Stimulated activated CD8-positive, alpha-beta memory T cell treated with anti-CD3 and anti-CD28 coated beads, Interleukin-15, amount 100 ng/mL, for 1 hour (primary cell): ENCODE measurements around the gene EWSR1.

Source experiments
- DNase-seq: peaks from one replicate; pipeline ENCODE4 v3.0.0-alpha.2; 2020; ENCODE audit warnings: low read depth

The EWSR1 gene

GRCh38 chr22:29306835-29307595 lies 38.9 kb downstream of the EWSR1 start:
- DNase-seq, result no peak

- no peak for DNase-seq
These were observed 39.6 kb downstream of the EWSR1 start for GRCh38 chr22:29307596-29308147.

GRCh38 chr22:29308148-29308790 lies 40.2 kb downstream of the EWSR1 start:
- no peak for DNase-seq

- no peak for DNase-seq
These were observed 40.8 kb downstream of the EWSR1 start for GRCh38 chr22:29308791-29309262.

- DNase-seq, result no peak
These were observed 41.4 kb downstream of the EWSR1 start for GRCh38 chr22:29309332-29310064.

- no peak for DNase-seq
These were observed 42.2 kb downstream of the EWSR1 start for GRCh38 chr22:29310065-29310862.

GRCh38 chr22:29310863-29311339 lies 42.8 kb downstream of the EWSR1 start:
- peak; percentile 25 for DNase-seq

GRCh38 chr22:29311464-29312217 lies 43.6 kb downstream of the EWSR1 start:
- DNase-seq, result no peak

- no peak for DNase-seq
These were observed 44.4 kb downstream of the EWSR1 start for GRCh38 chr22:29312218-29313125.

- no peak for DNase-seq
These were observed 45.1 kb downstream of the EWSR1 start for GRCh38 chr22:29313126-29313575.

GRCh38 chr22:29313576-29314466 lies 45.8 kb downstream of the EWSR1 start:
- DNase-seq, result no peak

GRCh38 chr22:29314537-29315285 lies 46.6 kb downstream of the EWSR1 start:
- DNase-seq, result no peak

GRCh38 chr22:29315286-29316140 lies 47.4 kb downstream of the EWSR1 start, which contains the start of gene RASL10A:
Gene RASL10A, minus strand, starts transcription at chr22:29315697. Its CDS starts 451 bp downstream, at chr22:29315246.
- no peak for DNase-seq

- DNase-seq, result no peak
These were observed 48.2 kb downstream of the EWSR1 start for GRCh38 chr22:29316141-29316828.

- no peak for DNase-seq
These were observed 49.9 kb downstream of the EWSR1 start for GRCh38 chr22:29317827-29318454.

GRCh38 chr22:29319072-29319471 lies 51.0 kb downstream of the EWSR1 start:
- no peak for DNase-seq
